Uterus (tissue), 4 donors: ENCODE results near the gene DMRT3. TPM values are rescaled to one million over a fixed set of nuclear protein-coding genes. Genes with fewer than 3 reads are reported as not detected.

ENCODE experiments used
- DNase-seq, 2 donors: peaks; one replicate each; pipeline ENCODE4 v3.0.0-alpha.2; 2019 to 2020
- H3K27ac ChIP-seq, 2 donors: fragments of 200-600 bp; sonication (generic); 1 replicate in 1 of 2; 2 replicates in 1 of 2; pipeline ENCODE4 v1.5.1; 2016 to 2018
- H3K27me3 ChIP-seq, 2 donors: fragments of 200-600 bp; sonication (generic); one replicate each; pipeline ENCODE4 v1.5.1; 2018 to 2019; ENCODE audit warnings: control low read depth in 1 of 2
- H3K36me3 ChIP-seq, 2 donors: fragments of 200-600 bp; sonication (generic); one replicate each; pipeline ENCODE4 v1.5.1; 2019; ENCODE audit warnings: control low read depth in 1 of 2
- H3K4me1 ChIP-seq, 2 donors: fragments of 200-600 bp; sonication (generic); one replicate each; pipeline ENCODE4 v1.5.1; 2018 to 2019; ENCODE audit warnings: control low read depth in 1 of 2
- H3K4me3 ChIP-seq, 2 donors: fragments of 200-600 bp; sonication (generic); 1 replicate in 1 of 2; 2 replicates in 1 of 2; pipeline ENCODE4 v1.5.1; 2018 to 2019; ENCODE audit warnings: mild to moderate bottlenecking in 1 of 2
- H3K9me3 ChIP-seq, 2 donors: fragments of 200-600 bp; sonication (generic); one replicate each; pipeline ENCODE4 v1.5.1; 2019; ENCODE audit warnings: control low read depth in 1 of 2
- POLR2A ChIP-seq, 2 donors: fragments of 450-650 bp; IDR thresholded peaks; one replicate each; pipeline ENCODE4 v1.6.1; 2016; ENCODE audit warnings: antibody characterized with exemption in 2 of 2, mild to moderate bottlenecking in 1 of 2, moderate library complexity in 1 of 2
- intact Hi-C: fragments of 100-400 bp; cut with DNase I; formaldehyde crosslinking; loops from one replicate; pipeline ENCODE4 v1.15.1; 2023; ENCODE audit warnings: low total_unique reads
- total RNA-seq, 4 donors: library from RNA; depleted of rRNA in 3 of 4; stranded (reverse); fragments of >200 nt in 3 of 4; gene quantifications; one replicate each; pipeline versions ENCODE4 v1.1.0 to v1.2.4, GENCODE V29; 2014 to 2023
- TF ChIP-seq, protein P1 (sequence below), 4 experiments: fragments of 200-600 bp in 2 of 4; fragments of 450-650 bp in 2 of 4; sonication (generic) in 2 of 4; IDR thresholded peaks; one replicate each; pipeline ENCODE4 v1.5.1; 2016 to 2019; ENCODE audit warnings: antibody characterized with exemption in 4 of 4, mild to moderate bottlenecking in 2 of 4, moderate library complexity in 1 of 4
- donor health status: DM: yes; HTN: yes; CAD: no.

The DMRT3 gene
- total RNA-seq, 4 donors from 2014 or later = under 0.01 to 9.1 (median 0.18) TPM; not detected in 1

DNA sequence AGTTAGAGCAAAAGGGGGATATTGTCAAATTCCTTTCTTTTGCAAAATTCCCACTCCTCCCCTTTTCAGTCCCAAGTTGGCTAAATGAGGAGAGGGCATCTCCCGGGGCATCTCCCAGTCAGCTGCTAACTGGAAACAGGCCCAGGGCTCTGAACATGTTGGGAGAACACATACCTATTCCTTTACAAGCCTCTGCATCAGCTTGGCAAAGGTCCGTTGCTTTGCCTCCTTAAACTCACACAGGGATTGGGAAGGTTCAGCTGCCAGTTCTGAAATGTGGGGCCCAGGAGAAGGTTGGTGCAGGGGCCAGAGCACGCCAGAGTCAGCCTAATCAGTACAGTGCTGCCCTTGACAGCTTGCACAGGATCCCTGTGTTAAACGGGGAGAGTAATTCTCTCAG, 11.0 kb upstream of the DMRT3 start:
- no peak for DNase-seq
- Histone ChIP-seq H3K27me3 (peaks cover 11 to 61% of the 10 kb centered on the region in 2 donors), H3K9me3 (no peaks in the 10 kb centered on the region), H3K36me3 (no peaks in the 10 kb centered on the region), H3K27ac (no peak overlapping the region), H3K4me1 (no peaks in the 10 kb centered on the region), H3K4me3 (no peak overlapping the region)
- TF ChIP-seq, protein P1, sequence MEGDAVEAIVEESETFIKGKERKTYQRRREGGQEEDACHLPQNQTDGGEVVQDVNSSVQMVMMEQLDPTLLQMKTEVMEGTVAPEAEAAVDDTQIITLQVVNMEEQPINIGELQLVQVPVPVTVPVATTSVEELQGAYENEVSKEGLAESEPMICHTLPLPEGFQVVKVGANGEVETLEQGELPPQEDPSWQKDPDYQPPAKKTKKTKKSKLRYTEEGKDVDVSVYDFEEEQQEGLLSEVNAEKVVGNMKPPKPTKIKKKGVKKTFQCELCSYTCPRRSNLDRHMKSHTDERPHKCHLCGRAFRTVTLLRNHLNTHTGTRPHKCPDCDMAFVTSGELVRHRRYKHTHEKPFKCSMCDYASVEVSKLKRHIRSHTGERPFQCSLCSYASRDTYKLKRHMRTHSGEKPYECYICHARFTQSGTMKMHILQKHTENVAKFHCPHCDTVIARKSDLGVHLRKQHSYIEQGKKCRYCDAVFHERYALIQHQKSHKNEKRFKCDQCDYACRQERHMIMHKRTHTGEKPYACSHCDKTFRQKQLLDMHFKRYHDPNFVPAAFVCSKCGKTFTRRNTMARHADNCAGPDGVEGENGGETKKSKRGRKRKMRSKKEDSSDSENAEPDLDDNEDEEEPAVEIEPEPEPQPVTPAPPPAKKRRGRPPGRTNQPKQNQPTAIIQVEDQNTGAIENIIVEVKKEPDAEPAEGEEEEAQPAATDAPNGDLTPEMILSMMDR (IDR thresholded peaks at IDR 0.05) = no peak
- intact Hi-C loops = no loop called here

DNA sequence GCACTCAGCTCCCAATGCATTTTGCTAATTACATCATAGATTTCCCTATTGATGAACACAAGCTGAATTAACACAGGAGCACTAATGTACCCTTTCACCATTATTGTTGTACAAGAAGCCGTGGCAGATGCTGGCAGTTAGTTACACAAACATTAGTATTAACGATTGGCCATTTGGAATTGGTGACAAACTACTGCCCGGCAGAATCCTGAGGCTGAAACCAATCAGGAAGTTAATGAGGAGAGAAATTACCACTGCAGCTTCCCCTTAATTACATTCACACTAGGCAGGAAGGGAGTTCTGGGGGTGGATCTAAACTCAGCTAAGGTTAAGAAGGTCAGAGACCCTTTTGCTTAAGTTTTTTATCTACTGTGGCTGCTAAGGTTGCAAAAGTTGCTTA, 9.6 kb upstream of the DMRT3 start:
- Histone ChIP-seq H3K4me1 (no peaks in the 10 kb centered on the region), H3K27me3 (peaks cover 22 to 75% of the 10 kb centered on the region in 2 donors)
- intact Hi-C loops = no loop called here

DNA sequence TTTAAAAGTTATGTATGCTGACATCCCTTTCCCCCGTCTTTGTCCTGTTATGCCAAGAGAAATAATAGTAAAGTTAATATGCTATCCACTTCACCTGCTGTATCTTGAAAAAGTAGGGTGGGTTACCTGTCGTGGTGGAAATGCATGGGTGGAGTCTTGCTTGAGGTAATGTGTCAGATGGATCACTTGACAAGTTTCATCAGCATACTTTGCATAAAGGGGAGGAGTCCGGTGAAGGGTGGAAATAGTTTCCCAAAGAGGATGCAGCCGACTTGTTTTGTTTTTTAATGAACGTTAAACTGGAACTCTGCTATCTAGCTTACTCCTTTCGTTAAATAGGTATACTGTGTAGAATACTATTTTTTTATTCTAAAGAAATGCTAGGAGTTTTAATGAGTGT, 9.0 kb upstream of the DMRT3 start:
- H3K4me1 ChIP-seq = peaks cover 0 to 6% of the 10 kb centered on the region in 2 donors
- H3K36me3 ChIP-seq = no peaks in the 10 kb centered on the region
- H3K4me3 ChIP-seq = no peak overlapping the region
- no peak for DNase-seq
- intact Hi-C loops = no loop called here
- H3K9me3 ChIP-seq = no peaks in the 10 kb centered on the region
- H3K27me3 ChIP-seq = peaks cover 22 to 80% of the 10 kb centered on the region in 2 donors
- TF ChIP-seq POLR2A (IDR thresholded peaks at IDR 0.05) = no peak
- TF ChIP-seq, protein P1 (IDR thresholded peaks at IDR 0.05) = no peak
- no peak overlapping the region for H3K27ac ChIP-seq

More for the DNA sequence above, 9.6 kb upstream of the DMRT3 start:
- DNase-seq = no peak
- Histone ChIP-seq H3K4me3 (no peak overlapping the region), H3K27ac (no peak overlapping the region), H3K36me3 (no peaks in the 10 kb centered on the region), H3K9me3 (no peaks in the 10 kb centered on the region)
- no peak for TF ChIP-seq POLR2A (IDR thresholded peaks at IDR 0.05)
- TF ChIP-seq, protein P1 (IDR thresholded peaks at IDR 0.05) = no peak

DNA sequence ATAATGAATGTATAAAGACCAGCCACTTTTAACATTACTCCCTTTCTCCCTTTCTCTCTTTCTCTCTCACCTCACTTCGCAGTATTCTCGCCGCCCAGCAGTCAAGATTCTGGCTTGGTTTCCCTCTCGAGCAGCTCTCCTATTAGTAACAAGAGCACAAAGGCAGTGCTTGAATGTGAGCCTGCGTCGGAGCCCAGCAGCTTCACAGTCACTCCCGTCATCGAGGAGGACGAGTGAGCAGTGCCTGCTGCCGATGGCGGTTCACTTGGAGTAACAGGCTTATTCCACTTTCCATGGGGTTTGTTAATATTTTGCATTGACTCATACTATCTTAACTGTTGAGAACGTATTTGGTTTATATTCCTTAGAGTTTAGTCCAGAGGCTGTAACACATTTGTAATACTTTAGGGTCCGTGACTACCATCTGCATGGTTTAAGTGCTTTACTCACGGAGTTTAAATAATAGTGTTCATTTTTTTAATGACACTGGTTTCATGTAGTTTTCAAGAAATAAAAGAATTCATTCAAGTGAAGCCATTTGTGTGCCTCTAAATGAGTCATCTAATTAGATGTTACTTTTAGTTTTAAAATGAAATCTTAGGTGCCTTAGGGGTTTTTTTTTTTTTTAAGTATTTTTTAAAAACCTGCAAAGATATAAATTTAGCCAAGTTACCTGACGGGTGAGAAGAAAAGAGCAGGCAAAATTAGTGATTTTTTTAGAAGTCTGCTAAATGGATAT, 8.4 kb upstream of the DMRT3 start:
- Histone ChIP-seq H3K36me3 (no peaks in the 10 kb centered on the region), H3K4me3 (no peak overlapping the region), H3K27me3 (peaks cover 22 to 83% of the 10 kb centered on the region in 2 donors), H3K9me3 (no peaks in the 10 kb centered on the region), H3K27ac (no peak overlapping the region), H3K4me1 (peaks cover 0 to 8% of the 10 kb centered on the region in 2 donors)
- intact Hi-C loops = no loop called here
- DNase-seq = no peak
- no peak for TF ChIP-seq POLR2A (IDR thresholded peaks at IDR 0.05)
- TF ChIP-seq, protein P1 (IDR thresholded peaks at IDR 0.05) = no peak

DNA sequence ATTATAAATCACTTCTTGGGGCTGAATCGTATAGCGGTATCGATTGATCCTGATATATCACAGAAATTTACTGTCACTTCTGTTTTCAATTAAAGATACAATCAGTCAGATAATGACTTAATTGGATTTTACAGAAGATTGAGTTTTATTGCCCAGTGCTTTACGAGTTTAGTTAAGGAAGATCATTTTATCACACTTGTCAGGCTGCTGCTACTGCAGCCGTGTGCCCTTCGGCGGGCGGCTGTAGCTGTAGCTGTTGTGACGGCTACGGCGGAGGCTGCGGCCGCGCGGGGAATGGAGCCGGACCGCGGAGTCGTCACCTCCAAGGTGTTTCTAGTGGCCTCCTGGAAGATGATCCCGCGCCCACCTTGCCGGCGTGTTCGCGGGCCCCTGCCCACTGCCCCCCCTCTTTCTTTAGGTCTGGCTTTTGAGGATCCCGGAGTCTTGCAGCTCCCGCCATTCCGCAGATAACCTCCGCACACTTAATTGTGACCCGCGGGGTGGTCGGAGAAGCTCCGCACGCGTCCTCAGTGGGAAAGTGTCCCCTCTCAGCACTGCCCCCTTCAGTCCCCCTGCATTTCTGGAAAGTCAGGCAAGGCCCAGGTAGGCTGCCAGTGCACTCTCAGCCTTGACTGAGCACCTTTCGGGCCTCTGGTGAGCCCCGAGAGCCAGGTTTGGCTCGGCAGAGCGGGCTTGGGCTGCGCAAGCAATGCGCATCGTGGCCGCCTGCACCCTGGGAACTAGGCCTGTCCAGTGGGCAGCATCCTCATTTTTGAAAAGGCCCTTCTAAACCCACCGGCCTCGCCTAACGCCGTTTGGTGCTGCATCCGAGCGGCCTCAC, 6.9 kb upstream of the DMRT3 start:
- Histone ChIP-seq H3K4me3 (no peak overlapping the region), H3K27ac (no peak overlapping the region), H3K27me3 (peaks cover 22 to 92% of the 10 kb centered on the region in 2 donors), H3K9me3 (no peaks in the 10 kb centered on the region), H3K4me1 (peaks cover 0 to 8% of the 10 kb centered on the region in 2 donors), H3K36me3 (no peaks in the 10 kb centered on the region)
- no peak for DNase-seq
- intact Hi-C loops = no loop called here
- TF ChIP-seq POLR2A (IDR thresholded peaks at IDR 0.05) = no peak
- TF ChIP-seq, protein P1 (IDR thresholded peaks at IDR 0.05) = no peak
